Measurements from ENCODE around the gene KCND3. TPM values are rescaled to one million over a fixed set of nuclear protein-coding genes. Genes with fewer than 3 reads are reported as not detected.

The KCND3 gene
- total RNA-seq, 4 donors from 2014 or later, result 6.9 to 11.7 (median 9.5) TPM

GRCh38 chr1:111848852-111849545 lies 140.5 kb downstream of the KCND3 start:
- TF ChIP-seq, protein P1, sequence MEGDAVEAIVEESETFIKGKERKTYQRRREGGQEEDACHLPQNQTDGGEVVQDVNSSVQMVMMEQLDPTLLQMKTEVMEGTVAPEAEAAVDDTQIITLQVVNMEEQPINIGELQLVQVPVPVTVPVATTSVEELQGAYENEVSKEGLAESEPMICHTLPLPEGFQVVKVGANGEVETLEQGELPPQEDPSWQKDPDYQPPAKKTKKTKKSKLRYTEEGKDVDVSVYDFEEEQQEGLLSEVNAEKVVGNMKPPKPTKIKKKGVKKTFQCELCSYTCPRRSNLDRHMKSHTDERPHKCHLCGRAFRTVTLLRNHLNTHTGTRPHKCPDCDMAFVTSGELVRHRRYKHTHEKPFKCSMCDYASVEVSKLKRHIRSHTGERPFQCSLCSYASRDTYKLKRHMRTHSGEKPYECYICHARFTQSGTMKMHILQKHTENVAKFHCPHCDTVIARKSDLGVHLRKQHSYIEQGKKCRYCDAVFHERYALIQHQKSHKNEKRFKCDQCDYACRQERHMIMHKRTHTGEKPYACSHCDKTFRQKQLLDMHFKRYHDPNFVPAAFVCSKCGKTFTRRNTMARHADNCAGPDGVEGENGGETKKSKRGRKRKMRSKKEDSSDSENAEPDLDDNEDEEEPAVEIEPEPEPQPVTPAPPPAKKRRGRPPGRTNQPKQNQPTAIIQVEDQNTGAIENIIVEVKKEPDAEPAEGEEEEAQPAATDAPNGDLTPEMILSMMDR (IDR thresholded peaks at IDR 0.05), result no peak
- DNase-seq (ENCODE audit: low spot score) (no peak), ATAC-seq (ENCODE audit: low FRiP score) (no peak)

DNA sequence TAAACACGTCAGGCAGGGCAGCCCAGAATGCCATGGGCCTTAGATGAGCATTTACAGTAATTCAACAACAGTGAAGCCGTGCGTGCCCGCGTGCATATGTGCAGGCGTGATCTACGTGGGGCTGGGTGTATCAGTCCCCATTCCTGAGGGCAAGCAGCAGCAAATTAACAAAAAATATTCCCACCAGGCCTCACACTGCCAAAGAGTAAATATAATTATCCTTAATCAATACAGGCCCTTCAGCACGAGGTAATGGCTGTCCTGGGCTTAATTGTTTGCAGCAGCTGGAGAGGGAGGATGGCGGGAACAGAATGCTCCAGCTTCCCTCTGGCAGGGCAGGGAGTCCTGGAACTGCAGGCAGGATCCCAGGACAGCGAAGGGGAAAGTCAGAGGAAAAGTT lies 142.0 kb downstream of the KCND3 start:
- ATAC-seq (ENCODE audit: low FRiP score) (no peak), DNase-seq (ENCODE audit: low spot score) (no peak)
- TF ChIP-seq, protein P1 (IDR thresholded peaks at IDR 0.05), result no peak

- TF ChIP-seq, protein P1 (IDR thresholded peaks at IDR 0.05), result no peak
- ATAC-seq (ENCODE audit: low FRiP score), result no peak
- no peak for DNase-seq (ENCODE audit: low spot score)
These were observed 142.6 kb downstream of the KCND3 start for GRCh38 chr1:111846842-111847241.

- DNase-seq (ENCODE audit: low spot score) (no peak), ATAC-seq (ENCODE audit: low FRiP score) (no peak)
- TF ChIP-seq, protein P1 (IDR thresholded peaks at IDR 0.05), result no peak
These were observed 146.3 kb downstream of the KCND3 start for GRCh38 chr1:111843177-111843576.

DNA sequence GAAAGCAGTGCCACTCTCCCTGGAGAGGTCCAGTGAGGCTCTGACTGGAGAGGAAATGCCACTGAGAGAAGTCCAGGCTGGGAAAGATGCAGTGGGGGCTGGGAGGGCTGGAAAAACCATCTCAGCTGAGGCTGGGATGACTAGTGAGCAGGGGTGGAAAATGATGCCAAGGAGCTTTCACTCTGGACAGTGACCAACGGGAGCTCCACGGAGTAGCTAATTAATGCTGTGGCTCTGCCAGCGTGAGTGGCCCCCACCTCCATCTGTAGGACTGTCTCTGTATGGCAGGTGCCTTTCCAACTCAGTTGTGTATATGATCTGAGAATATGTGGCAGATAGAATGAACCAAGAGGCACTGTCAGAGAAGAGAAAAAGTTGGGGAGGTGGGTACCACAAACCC lies 147.1 kb downstream of the KCND3 start:
- DNase-seq (ENCODE audit: low spot score) (no peak), ATAC-seq (ENCODE audit: low FRiP score) (no peak)
- TF ChIP-seq, protein P1 (IDR thresholded peaks at IDR 0.05), result no peak

- DNase-seq (ENCODE audit: low spot score) (no peak), ATAC-seq (ENCODE audit: low FRiP score) (no peak)
These were observed 147.7 kb downstream of the KCND3 start for GRCh38 chr1:111841746-111842145.

DNA sequence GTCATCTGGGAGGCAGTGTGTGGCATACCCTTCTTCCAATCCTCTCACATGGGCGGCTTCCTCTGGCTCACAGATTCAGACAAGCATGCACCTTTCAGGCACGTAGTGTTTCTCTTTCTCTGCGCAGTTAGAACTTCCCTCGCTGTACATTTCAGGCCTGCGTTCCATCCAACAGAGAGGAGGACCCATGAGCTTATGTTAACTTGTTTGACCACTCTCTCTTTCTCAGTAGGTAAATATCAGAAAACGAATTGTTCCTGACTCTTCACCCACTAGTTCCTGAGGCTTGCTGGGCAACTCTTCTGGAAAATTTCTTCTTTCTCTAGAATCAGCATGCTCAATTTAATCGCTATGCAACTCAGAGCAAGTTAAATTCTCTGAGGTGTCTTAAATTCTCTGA lies 148.3 kb downstream of the KCND3 start:
- ATAC-seq (ENCODE audit: low FRiP score) (no peak), DNase-seq (ENCODE audit: low spot score) (no peak)
- TF ChIP-seq, protein P1 (IDR thresholded peaks at IDR 0.05), result no peak

More at GRCh38 chr1:111841746-111842145, 147.7 kb downstream of the KCND3 start:
- TF ChIP-seq, protein P1 (IDR thresholded peaks at IDR 0.05), result no peak

Data from omental fat pad (tissue), 4 donors.